CD4-positive, alpha-beta T cell treated with Interleukin-17A for 4 hours (primary cell): ENCODE data around the gene ETDA.
"Not testable (repeated sequence)": the region's sequence is repeated elsewhere in the genome, so short reads cannot be mapped to it uniquely, and the experiment has no call there.

Experiments used
- DNase-seq: peaks from one replicate; pipeline ENCODE4 v3.0.0-alpha.2; 2020; ENCODE audit warnings: mixed read lengths

The ETDA gene

GRCh38 chrX:135252011-135252518 lies at the start of gene ETDA:
Gene ETDA, plus strand, starts transcription at chrX:135252061. Its CDS starts 1,216 bp downstream, at chrX:135253277.
- DNase-seq, result not testable (repeated sequence)

- not testable (repeated sequence) for DNase-seq
Observed at GRCh38 chrX:135206427-135206826, 45.4 kb upstream of the ETDA start.

GRCh38 chrX:135213200-135213844 lies 38.5 kb upstream of the ETDA start:
- no peak for DNase-seq

GRCh38 chrX:135245989-135246388 lies 5.9 kb upstream of the ETDA start:
- DNase-seq, result not testable (repeated sequence)

- DNase-seq, result not testable (repeated sequence)
Observed at GRCh38 chrX:135256087-135256684, 4.3 kb downstream of the ETDA start.

- no peak for DNase-seq
Observed at GRCh38 chrX:135256923-135257322, 5.1 kb downstream of the ETDA start.

GRCh38 chrX:135257469-135257868 lies 5.6 kb downstream of the ETDA start:
- DNase-seq, result no peak

- DNase-seq, result not testable (repeated sequence)
Observed at GRCh38 chrX:135260976-135261375, 9.1 kb downstream of the ETDA start.

GRCh38 chrX:135263376-135263775 lies 11.5 kb downstream of the ETDA start:
- not testable (repeated sequence) for DNase-seq

GRCh38 chrX:135264206-135264605 lies 12.3 kb downstream of the ETDA start:
- no peak for DNase-seq

GRCh38 chrX:135273162-135273561 lies 21.3 kb downstream of the ETDA start:
- DNase-seq, result no peak

- DNase-seq, result no peak
Observed at GRCh38 chrX:135275973-135276372, 24.1 kb downstream of the ETDA start.

- DNase-seq, result no peak
Observed at GRCh38 chrX:135287266-135287823, 35.5 kb downstream of the ETDA start.

- peak; percentile 71 for DNase-seq
Observed at GRCh38 chrX:135295238-135295943, 43.5 kb downstream of the ETDA start.

- no peak for DNase-seq
Observed at GRCh38 chrX:135295944-135296305, 44.1 kb downstream of the ETDA start.

- DNase-seq, result no peak
Observed at GRCh38 chrX:135302269-135302873, 50.5 kb downstream of the ETDA start.
